Skeletal muscle satellite cell (primary cell): Measurements from ENCODE around the gene CYB5A.

Source experiments
- H3K27me3 ChIP-seq: 2 replicates; pipeline ENCODE4 v1.7.0; 2013; ENCODE audit warnings: low read length; ENCODE audit not compliant: control insufficient read depth, insufficient read depth
- H3K36me3 ChIP-seq: 2 replicates; pipeline ENCODE4 v1.7.0; 2013; ENCODE audit warnings: mild to moderate bottlenecking, control low read depth, low read length; ENCODE audit not compliant: insufficient read depth
- H3K4me1 ChIP-seq: 2 replicates; pipeline ENCODE4 v1.7.0; 2013; ENCODE audit warnings: low read length; ENCODE audit not compliant: control insufficient read depth, insufficient read depth
- H3K4me2 ChIP-seq: 2 replicates; pipeline ENCODE4 v1.7.0; 2013; ENCODE audit warnings: mild to moderate bottlenecking, low read length
- H3K4me3 ChIP-seq: 2 replicates; pipeline ENCODE4 v1.7.0; 2013; ENCODE audit warnings: low read length
- H3K9ac ChIP-seq: 2 replicates; pipeline ENCODE4 v1.7.0; 2013; ENCODE audit warnings: mild to moderate bottlenecking, low read depth, low read length, moderate library complexity
- H3K9me3 ChIP-seq: replicated peaks from 2 replicates; pipeline ENCODE4 v1.7.0; 2013; ENCODE audit warnings: mild to moderate bottlenecking, control low read depth, low read length

Gene CYB5A

GRCh38 chr18:74256190-74256589 is 35.6 kb downstream of the CYB5A start:
- H3K36me3 ChIP-seq, result no peaks in the 10 kb centered on the region
- no peaks in the 10 kb centered on the region for H3K9me3 ChIP-seq
- H3K9ac ChIP-seq, result no peak overlapping the region
- no peak overlapping the region for H3K4me3 ChIP-seq
- H3K4me1 ChIP-seq, result peaks cover 13% of the 10 kb centered on the region
- no peak overlapping the region for H3K4me2 ChIP-seq
- no peaks in the 10 kb centered on the region for H3K27me3 ChIP-seq

- Histone ChIP-seq H3K9ac (no peak overlapping the region), H3K4me1 (peaks cover 14% of the 10 kb centered on the region), H3K4me2 (no peak overlapping the region), H3K36me3 (no peaks in the 10 kb centered on the region), H3K9me3 (no peaks in the 10 kb centered on the region), H3K27me3 (no peaks in the 10 kb centered on the region), H3K4me3 (no peak overlapping the region)
Measured at GRCh38 chr18:74255131-74255616, 36.6 kb downstream of the CYB5A start.

GRCh38 chr18:74252039-74252395 is 39.7 kb downstream of the CYB5A start:
- no peak overlapping the region for H3K4me3 ChIP-seq
- peaks cover 22% of the 10 kb centered on the region for H3K4me1 ChIP-seq
- H3K4me2 ChIP-seq, result peak overlapping the region; percentile 30
- no peaks in the 10 kb centered on the region for H3K27me3 ChIP-seq
- no peaks in the 10 kb centered on the region for H3K36me3 ChIP-seq
- H3K9me3 ChIP-seq, result no peaks in the 10 kb centered on the region
- H3K9ac ChIP-seq, result no peak overlapping the region

GRCh38 chr18:74251297-74252038 is 40.3 kb downstream of the CYB5A start:
- peaks cover 22% of the 10 kb centered on the region for H3K4me1 ChIP-seq
- no peak overlapping the region for H3K9ac ChIP-seq
- H3K27me3 ChIP-seq, result no peaks in the 10 kb centered on the region
- H3K4me3 ChIP-seq, result no peak overlapping the region
- peak overlapping the region; percentile 30 for H3K4me2 ChIP-seq
- no peaks in the 10 kb centered on the region for H3K9me3 ChIP-seq
- no peaks in the 10 kb centered on the region for H3K36me3 ChIP-seq

GRCh38 chr18:74250131-74250530 is 41.6 kb downstream of the CYB5A start:
- Histone ChIP-seq H3K4me3 (no peak overlapping the region), H3K36me3 (no peaks in the 10 kb centered on the region), H3K4me2 (no peak overlapping the region), H3K9me3 (no peaks in the 10 kb centered on the region), H3K27me3 (no peaks in the 10 kb centered on the region), H3K9ac (no peak overlapping the region), H3K4me1 (peaks cover 22% of the 10 kb centered on the region)

GRCh38 chr18:74249181-74249968 is 42.4 kb downstream of the CYB5A start:
- H3K4me3 ChIP-seq, result no peak overlapping the region
- peak overlapping the region; percentile 15 for H3K4me2 ChIP-seq
- H3K9me3 ChIP-seq, result no peaks in the 10 kb centered on the region
- peaks cover 3% of the 10 kb centered on the region for H3K27me3 ChIP-seq
- no peak overlapping the region for H3K9ac ChIP-seq
- H3K4me1 ChIP-seq, result peaks cover 22% of the 10 kb centered on the region
- no peaks in the 10 kb centered on the region for H3K36me3 ChIP-seq

GRCh38 chr18:74248595-74248994 is 43.2 kb downstream of the CYB5A start:
- Histone ChIP-seq H3K4me2 (no peak overlapping the region), H3K9me3 (no peaks in the 10 kb centered on the region), H3K4me1 (peaks cover 22% of the 10 kb centered on the region), H3K4me3 (no peak overlapping the region), H3K27me3 (peaks cover 9% of the 10 kb centered on the region), H3K36me3 (no peaks in the 10 kb centered on the region), H3K9ac (no peak overlapping the region)

GRCh38 chr18:74248189-74248588 is 43.6 kb downstream of the CYB5A start:
- Histone ChIP-seq H3K27me3 (peaks cover 9% of the 10 kb centered on the region), H3K9me3 (no peaks in the 10 kb centered on the region), H3K36me3 (no peaks in the 10 kb centered on the region), H3K9ac (no peak overlapping the region), H3K4me3 (no peak overlapping the region), H3K4me2 (no peak overlapping the region), H3K4me1 (peaks cover 22% of the 10 kb centered on the region)

GRCh38 chr18:74244554-74244953 is 47.2 kb downstream of the CYB5A start:
- H3K9me3 ChIP-seq, result no peaks in the 10 kb centered on the region
- no peaks in the 10 kb centered on the region for H3K36me3 ChIP-seq
- peaks cover 6% of the 10 kb centered on the region for H3K4me1 ChIP-seq
- H3K4me2 ChIP-seq, result no peak overlapping the region
- peaks cover 29% of the 10 kb centered on the region for H3K27me3 ChIP-seq
- H3K9ac ChIP-seq, result no peak overlapping the region
- no peak overlapping the region for H3K4me3 ChIP-seq

GRCh38 chr18:74243127-74243526 is 48.6 kb downstream of the CYB5A start:
- H3K9me3 ChIP-seq, result no peaks in the 10 kb centered on the region
- H3K27me3 ChIP-seq, result peaks cover 33% of the 10 kb centered on the region
- no peak overlapping the region for H3K4me3 ChIP-seq
- H3K4me1 ChIP-seq, result no peaks in the 10 kb centered on the region
- no peaks in the 10 kb centered on the region for H3K36me3 ChIP-seq
- no peak overlapping the region for H3K9ac ChIP-seq
- no peak overlapping the region for H3K4me2 ChIP-seq

GRCh38 chr18:74242438-74243096 is 49.2 kb downstream of the CYB5A start:
- Histone ChIP-seq H3K4me2 (no peak overlapping the region), H3K4me1 (no peaks in the 10 kb centered on the region)

More at GRCh38 chr18:74242438-74243096, 49.2 kb downstream of the CYB5A start:
- Histone ChIP-seq H3K27me3 (peaks cover 38% of the 10 kb centered on the region), H3K9ac (no peak overlapping the region), H3K9me3 (no peaks in the 10 kb centered on the region), H3K4me3 (no peak overlapping the region), H3K36me3 (no peaks in the 10 kb centered on the region)
